GDM1 (cell line): ENCODE data around the gene IFIT2.
"Not testable (repeated sequence)": the region's sequence is repeated elsewhere in the genome, so short reads cannot be mapped to it uniquely, and the experiment has no call there.

Experiments
- DNase-seq: peaks from one replicate; lab custom pipeline; 2025; lab: John Stamatoyannopoulos, UW

The IFIT2 gene

DNA sequence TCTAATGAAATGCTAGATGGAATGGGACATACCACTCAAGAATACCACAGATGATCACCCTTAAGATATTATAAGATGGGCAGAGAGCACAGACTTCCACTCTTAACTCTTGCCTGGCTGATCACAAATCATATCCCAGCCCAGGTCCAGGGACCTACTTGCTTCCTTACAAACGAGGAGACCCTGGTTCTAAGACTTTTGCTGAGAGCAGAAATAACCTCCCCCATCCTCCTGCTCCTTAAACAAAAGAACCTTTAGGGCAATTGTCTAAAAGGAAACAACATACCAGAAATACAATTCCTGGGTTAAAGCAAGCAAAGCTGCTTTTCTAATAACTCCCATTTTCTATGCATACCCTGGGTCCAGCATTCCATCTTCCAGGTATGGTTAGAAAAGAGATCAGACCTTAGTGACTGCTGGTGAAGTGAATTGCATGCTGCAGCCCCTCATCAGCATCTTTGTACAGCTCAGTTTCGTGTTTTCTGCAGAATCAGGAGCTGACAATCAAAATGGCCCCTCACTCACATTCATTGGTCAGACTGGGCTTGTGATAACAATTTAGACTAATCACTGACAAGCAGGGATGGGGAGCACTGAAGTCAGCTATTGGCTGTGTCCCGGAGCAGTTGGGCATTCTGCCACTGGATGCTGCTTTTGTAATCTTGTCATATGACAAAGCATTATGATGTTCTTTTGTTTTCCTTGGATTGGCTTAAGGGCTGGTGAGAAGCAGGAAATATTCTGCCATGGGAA is 40.5 kb downstream of the IFIT2 start:
- no peak for DNase-seq

GRCh38 chr10:89343089-89343767 is 41.4 kb downstream of the IFIT2 start:
- no peak for DNase-seq

DNA sequence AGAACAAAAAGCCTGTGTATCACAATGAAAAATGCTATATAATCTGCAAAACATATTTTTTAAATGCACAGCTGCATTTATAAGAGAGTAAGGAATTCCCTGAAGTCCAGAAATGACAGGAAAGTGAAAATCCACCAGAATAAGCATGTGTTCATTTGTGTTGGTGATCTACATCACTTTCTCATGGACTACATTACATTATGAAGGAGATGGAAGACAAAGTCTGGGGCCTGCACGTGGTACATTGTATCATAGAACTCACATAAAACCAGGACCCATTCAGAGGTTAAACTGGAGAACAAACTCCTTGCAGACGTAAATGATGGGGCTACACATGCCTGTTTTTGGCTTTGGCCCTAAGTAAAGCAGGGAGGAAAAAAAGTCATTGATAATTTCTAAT is 42.3 kb downstream of the IFIT2 start:
- no peak for DNase-seq

GRCh38 chr10:89345367-89346000 is 43.6 kb downstream of the IFIT2 start:
- no peak for DNase-seq

DNA sequence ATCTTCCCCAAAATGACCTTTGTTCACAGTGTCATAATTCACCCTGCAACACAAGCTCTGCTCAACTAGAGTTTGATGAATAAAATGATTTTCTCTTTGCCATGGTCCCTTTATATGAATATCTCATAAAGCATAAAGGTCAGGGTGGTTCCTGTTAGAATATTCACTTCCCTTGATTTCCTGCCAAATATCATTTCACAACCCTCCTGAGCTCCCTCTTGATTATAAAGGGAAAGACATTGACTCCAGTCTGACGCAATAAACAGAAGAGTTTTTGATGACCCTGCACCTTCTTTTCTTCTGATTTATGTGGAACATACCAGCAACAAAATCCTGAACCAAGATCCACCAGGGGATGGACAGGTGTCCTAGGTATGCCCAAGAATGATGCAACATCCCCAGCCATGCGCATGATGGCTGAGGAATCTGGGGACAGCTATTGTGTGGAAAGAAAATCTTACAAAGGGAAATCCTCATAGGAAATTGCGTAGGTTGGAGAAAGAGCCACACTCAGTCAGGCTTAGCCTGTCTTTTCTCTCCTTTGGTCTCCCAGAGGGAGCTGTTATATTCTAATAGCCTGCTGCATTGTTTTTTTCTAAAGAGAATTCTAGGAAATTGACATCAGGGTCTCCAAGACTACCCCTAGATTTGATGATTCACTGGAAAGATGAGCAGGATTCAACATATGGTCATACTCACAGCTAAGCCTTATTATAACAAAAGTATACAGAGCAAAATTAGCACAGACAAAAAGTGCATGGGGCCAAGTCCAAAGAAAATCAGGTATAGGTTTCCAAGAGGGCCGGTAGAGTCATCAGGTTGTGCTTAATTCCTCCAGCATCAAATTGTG is 44.8 kb downstream of the IFIT2 start:
- DNase-seq: no peak

GRCh38 chr10:89347701-89348457 is 46.0 kb downstream of the IFIT2 start:
- DNase-seq: no peak

- DNase-seq: no peak
Measured at GRCh38 chr10:89348481-89348880, 46.6 kb downstream of the IFIT2 start.

- DNase-seq: no peak
Measured at GRCh38 chr10:89348975-89349374, 47.1 kb downstream of the IFIT2 start.

GRCh38 chr10:89350631-89351315 is 48.9 kb downstream of the IFIT2 start:
- DNase-seq: not testable (repeated sequence)

DNA sequence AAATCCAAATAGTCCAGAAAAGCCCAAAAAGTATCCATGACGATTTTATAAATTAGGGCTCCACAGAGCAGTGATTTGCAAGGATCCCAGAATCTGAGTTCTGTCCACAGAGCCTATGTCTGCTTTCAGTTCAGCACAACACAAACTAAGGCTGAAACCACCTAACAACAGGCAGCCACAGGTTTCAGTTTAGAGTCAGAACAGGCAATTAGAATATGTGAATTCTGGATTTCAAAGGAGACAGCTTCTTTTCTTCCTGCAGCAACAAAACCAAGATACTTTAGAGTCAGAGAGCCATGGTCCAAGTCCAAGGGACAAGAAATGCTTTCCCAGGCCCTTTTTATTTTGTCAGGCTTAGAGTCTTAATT is 49.5 kb downstream of the IFIT2 start:
- DNase-seq: no peak

GRCh38 chr10:89351780-89352597 is 50.1 kb downstream of the IFIT2 start:
- no peak for DNase-seq

- no peak for DNase-seq
Measured at GRCh38 chr10:89352802-89353201, 51.0 kb downstream of the IFIT2 start.

- DNase-seq: no peak
Measured at GRCh38 chr10:89355394-89355931, 53.6 kb downstream of the IFIT2 start.

DNA sequence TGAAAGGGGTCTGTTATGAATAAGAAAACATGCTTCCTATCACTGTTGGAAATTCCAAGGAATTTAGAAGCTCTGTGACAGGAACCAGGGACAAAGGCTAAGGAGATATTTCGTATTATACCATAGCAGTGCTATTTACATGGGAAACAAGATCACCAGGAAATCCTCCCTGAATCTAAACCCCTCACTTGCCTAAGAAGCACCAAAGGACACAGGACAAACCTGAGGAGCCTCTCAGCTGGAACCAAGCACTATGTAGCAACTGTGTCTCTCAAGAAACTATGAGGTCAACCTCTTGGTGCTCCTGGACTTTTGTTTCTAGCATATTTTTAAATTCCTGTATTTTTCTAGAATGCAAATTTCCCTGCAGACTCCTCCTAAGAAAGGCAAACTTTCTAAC is 55.2 kb downstream of the IFIT2 start:
- no peak for DNase-seq

- no peak for DNase-seq
Measured at GRCh38 chr10:89357975-89358374, 56.1 kb downstream of the IFIT2 start.
